ENCODE data around the gene ALDH1B1. TPM values are rescaled to one million over a fixed set of nuclear protein-coding genes. Genes with fewer than 3 reads are reported as not detected.

Gene ALDH1B1
- total RNA-seq, 1 experiment from 2014 or later, result 55.5 TPM

GRCh38 chr9:38422555-38423260 lies 30.2 kb downstream of the ALDH1B1 start (continued):
- TF ChIP-seq ATF6 (CRISPR knock-in tag; IDR thresholded peaks at IDR 0.05), result no peak
- no peak for TF ChIP-seq ZSCAN18 (CRISPR knock-in tag; IDR thresholded peaks at IDR 0.05)
- no peak for TF ChIP-seq OVOL2 (CRISPR knock-in tag; IDR thresholded peaks at IDR 0.05; ENCODE audit: borderline replicate concordance)
- TF ChIP-seq ETV6 (CRISPR knock-in tag; IDR thresholded peaks at IDR 0.05), result no peak
- no peak for TF ChIP-seq MXD4 (CRISPR knock-in tag; IDR thresholded peaks at IDR 0.05; ENCODE audit: borderline replicate concordance)

GRCh38 chr9:38423273-38423972 lies 30.9 kb downstream of the ALDH1B1 start:
- Mint-ChIP-seq H3K27ac (no peak overlapping the region), H3K36me3 (no peaks in the 10 kb centered on the region), H3K27me3 (ENCODE audit: low read depth) (peaks cover 52% of the 10 kb centered on the region), H3K4me1 (peaks cover 59% of the 10 kb centered on the region), H3K4me3 (peak overlapping the region; percentile 59), H3K9me3 (no peaks in the 10 kb centered on the region)
- peak; percentile 79; the same call in 1 of the 2 replicates for TF ChIP-seq SMAD3 (CRISPR knock-in tag; IDR thresholded peaks at IDR 0.05; ENCODE audit: borderline replicate concordance)
- no peak for TF ChIP-seq ATF2 (CRISPR knock-in tag; IDR thresholded peaks at IDR 0.05; ENCODE audit: borderline replicate concordance, low read depth)
- TF ChIP-seq ETV6 (CRISPR knock-in tag; IDR thresholded peaks at IDR 0.05), result peak; percentile 90; the same call in 1 of the 2 replicates
- 0 out of 2 replicates have a peak, but pooled peaks have one; percentile 31 for TF ChIP-seq CREB1 (CRISPR knock-in tag; IDR thresholded peaks at IDR 0.05)
- DNase-seq (ENCODE audit: low spot score), result no peak
- no peak for ATAC-seq
- POLR2A ChIA-PET, result no interaction called here
- CTCF ChIA-PET, result no interaction called here

GRCh38 chr9:38423973-38424843 lies 31.7 kb downstream of the ALDH1B1 start, which contains the start of gene IGFBPL1:
Gene IGFBPL1, minus strand, starts transcription at chr9:38424454. Its CDS starts 30 bp downstream, at chr9:38424424.
- peaks cover 52% of the 10 kb centered on the region for H3K27me3 Mint-ChIP-seq (ENCODE audit: low read depth)
- H3K9me3 Mint-ChIP-seq, result no peaks in the 10 kb centered on the region
- H3K4me3 Mint-ChIP-seq, result peak within 1 kb of the TSS; percentile 59
- no peaks in the 10 kb centered on the region for H3K36me3 Mint-ChIP-seq
- peaks cover 51% of the 10 kb centered on the region for H3K4me1 Mint-ChIP-seq
- ATAC-seq, result peak; percentile 75
- CTCF ChIA-PET, result no interaction called here
- POLR2A ChIA-PET, result no interaction called here
- DNase-seq (ENCODE audit: low spot score), result peak; percentile 62
- H3K27ac Mint-ChIP-seq, result no peak within 1 kb of the TSS
- TF ChIP-seq TCF7 (CRISPR knock-in tag; IDR thresholded peaks at IDR 0.05; ENCODE audit: low read depth) (no peak), AFF4 (CRISPR knock-in tag; IDR thresholded peaks at IDR 0.05; ENCODE audit: borderline replicate concordance) (no peak), SOX15 (CRISPR knock-in tag; IDR thresholded peaks at IDR 0.05) (no peak), FOXP4 (CRISPR knock-in tag; IDR thresholded peaks at IDR 0.05) (peak; percentile 97), EMX1 (CRISPR knock-in tag; IDR thresholded peaks at IDR 0.05) (no peak), ATF3 (CRISPR knock-in tag; conservative IDR thresholded peaks at IDR 0.05) (no peak), ATF1 (CRISPR knock-in tag; IDR thresholded peaks at IDR 0.05) (no peak), ESRRA (CRISPR knock-in tag; IDR thresholded peaks at IDR 0.05; ENCODE audit: borderline replicate concordance) (0 out of 2 replicates have a peak, but pooled peaks have one; percentile 60), ZBTB21 (CRISPR knock-in tag; IDR thresholded peaks at IDR 0.05; ENCODE audit: borderline replicate concordance) (0 out of 2 replicates have a peak, but pooled peaks have one; percentile 8), OVOL2 (CRISPR knock-in tag; IDR thresholded peaks at IDR 0.05; ENCODE audit: borderline replicate concordance) (no peak), NR2C2 (CRISPR knock-in tag; IDR thresholded peaks at IDR 0.05) (no peak)

Data from WTC11 (cell line).